Fibroblast of pulmonary artery (primary cell): ENCODE measurements around the gene ZGPAT.

Experiments used
- DNase-seq: peaks from one replicate; pipeline ENCODE4 v3.0.0-alpha.2; 2010; ENCODE audit warnings: low read depth
- H3K4me3 ChIP-seq: replicated peaks from 2 replicates; pipeline ENCODE4 v1.5.1; 2011; ENCODE audit warnings: low read depth, mild to moderate bottlenecking, control low read depth, low read length, moderate library complexity
- CTCF ChIP-seq: IDR thresholded peaks from 2 replicates; pipeline ENCODE4 v1.5.1; 2011; ENCODE audit warnings: mild to moderate bottlenecking, control low read depth, low read length, inconsistent platforms; ENCODE audit errors: missing control alignments

The ZGPAT gene

GRCh38 chr20:63754008-63754407 lies 46.2 kb downstream of the ZGPAT start:
- DNase-seq, result no peak
- no peak overlapping the region for H3K4me3 ChIP-seq
- TF ChIP-seq CTCF, result no peak

GRCh38 chr20:63755933-63756647 lies 48.3 kb downstream of the ZGPAT start:
- no peak overlapping the region for H3K4me3 ChIP-seq
- no peak for TF ChIP-seq CTCF
- no peak for DNase-seq

GRCh38 chr20:63756648-63756991 lies 48.8 kb downstream of the ZGPAT start:
- no peak for DNase-seq
- no peak for TF ChIP-seq CTCF

GRCh38 chr20:63758152-63758551 lies 50.3 kb downstream of the ZGPAT start:
- no peak for DNase-seq
- no peak for TF ChIP-seq CTCF
- no peak overlapping the region for H3K4me3 ChIP-seq

More at GRCh38 chr20:63756648-63756991, 48.8 kb downstream of the ZGPAT start:
- no peak overlapping the region for H3K4me3 ChIP-seq

GRCh38 chr20:63759377-63759901 lies 51.6 kb downstream of the ZGPAT start:
- no peak for TF ChIP-seq CTCF
- no peak for DNase-seq

GRCh38 chr20:63765082-63765873 lies 57.4 kb downstream of the ZGPAT start:
- no peak for TF ChIP-seq CTCF
- H3K4me3 ChIP-seq, result no peak overlapping the region
- DNase-seq, result no peak

More at GRCh38 chr20:63759377-63759901, 51.6 kb downstream of the ZGPAT start:
- no peak overlapping the region for H3K4me3 ChIP-seq
